ENCODE results near the gene POSTN. TPM values are rescaled to one million over a fixed set of nuclear protein-coding genes. Genes with fewer than 3 reads are reported as not detected.
A peak's percentile ranks its signal among the peaks of the same experiment; 100 is the strongest.

Gene POSTN
- 0.45 and 0.58 TPM in 2 replicates for total RNA-seq (2014; rRNA removed; shearing (Covaris generic))
- 0.10 and 0.49 TPM in 2 replicates for polyA plus RNA-seq (2014; cell fraction: nucleus; rRNA removed)

- DNase-seq (ENCODE audit: extremely low read depth, low read depth): no peak
Observed at GRCh38 chr13:37598597-37598996, at the start of gene POSTN. Gene POSTN, minus strand, starts transcription at chr13:37598768. Its CDS starts 42 bp downstream, at chr13:37598726.

GRCh38 chr13:37647031-37647650, 48.6 kb upstream of the POSTN start:
- no peak for DNase-seq (ENCODE audit: extremely low read depth, low read depth)

GRCh38 chr13:37646531-37646930, 48.0 kb upstream of the POSTN start:
- no peak for DNase-seq (ENCODE audit: extremely low read depth, low read depth)

- no peak for DNase-seq (ENCODE audit: extremely low read depth, low read depth)
Observed at GRCh38 chr13:37645181-37645740, 46.7 kb upstream of the POSTN start.

- DNase-seq (ENCODE audit: extremely low read depth, low read depth): no peak
Observed at GRCh38 chr13:37641391-37641790, 42.8 kb upstream of the POSTN start.

GRCh38 chr13:37640499-37640898, 41.9 kb upstream of the POSTN start:
- peak; percentile 26 for DNase-seq (ENCODE audit: extremely low read depth, low read depth)

- DNase-seq (ENCODE audit: extremely low read depth, low read depth): no peak
Observed at GRCh38 chr13:37636701-37637100, 38.1 kb upstream of the POSTN start.

GRCh38 chr13:37632294-37632693, 33.7 kb upstream of the POSTN start:
- DNase-seq (ENCODE audit: extremely low read depth, low read depth): no peak

- DNase-seq (ENCODE audit: extremely low read depth, low read depth): no peak
Observed at GRCh38 chr13:37627428-37627827, 28.9 kb upstream of the POSTN start.

GRCh38 chr13:37621811-37622361, 23.3 kb upstream of the POSTN start:
- no peak for DNase-seq (ENCODE audit: extremely low read depth, low read depth)

- no peak for DNase-seq (ENCODE audit: extremely low read depth, low read depth)
Observed at GRCh38 chr13:37618554-37618953, 20.0 kb upstream of the POSTN start.

- DNase-seq (ENCODE audit: extremely low read depth, low read depth): peak; percentile 33
Observed at GRCh38 chr13:37617173-37617572, 18.6 kb upstream of the POSTN start.

- DNase-seq (ENCODE audit: extremely low read depth, low read depth): no peak
Observed at GRCh38 chr13:37616131-37616530, 17.6 kb upstream of the POSTN start.

- no peak for DNase-seq (ENCODE audit: extremely low read depth, low read depth)
Observed at GRCh38 chr13:37615276-37615675, 16.7 kb upstream of the POSTN start.

- DNase-seq (ENCODE audit: extremely low read depth, low read depth): no peak
Observed at GRCh38 chr13:37613638-37614037, 15.1 kb upstream of the POSTN start.

GRCh38 chr13:37613236-37613635, 14.7 kb upstream of the POSTN start:
- no peak for DNase-seq (ENCODE audit: extremely low read depth, low read depth)

GRCh38 chr13:37608750-37609339, 10.3 kb upstream of the POSTN start:
- no peak for DNase-seq (ENCODE audit: extremely low read depth, low read depth)

- DNase-seq (ENCODE audit: extremely low read depth, low read depth): peak; percentile 9
Observed at GRCh38 chr13:37602733-37603381, 4.3 kb upstream of the POSTN start.

GRCh38 chr13:37601648-37602440, 3.3 kb upstream of the POSTN start:
- DNase-seq (ENCODE audit: extremely low read depth, low read depth): no peak

GRCh38 chr13:37599519-37599918, 951 bp upstream of the POSTN start:
- DNase-seq (ENCODE audit: extremely low read depth, low read depth): no peak
